Measurements from ENCODE around the gene KRTAP5-4.
"Not testable (repeated sequence)": the region's sequence is repeated elsewhere in the genome, so short reads cannot be mapped to it uniquely, and the experiment has no call there.

Gene KRTAP5-4

GRCh38 chr11:1598406-1598805 lies 23.5 kb downstream of the KRTAP5-4 start:
- not testable (repeated sequence) for DNase-seq

- no peak for DNase-seq
Observed at GRCh38 chr11:1597994-1598380, 24.0 kb downstream of the KRTAP5-4 start, which contains the start of gene KRTAP5-2. TSS of gene KRTAP5-2 (minus strand) at chr11:1598294. CDS start at chr11:1598250, 44 bp downstream.

GRCh38 chr11:1597331-1597993 lies 24.5 kb downstream of the KRTAP5-4 start:
- DNase-seq = peak; percentile 41

DNA sequence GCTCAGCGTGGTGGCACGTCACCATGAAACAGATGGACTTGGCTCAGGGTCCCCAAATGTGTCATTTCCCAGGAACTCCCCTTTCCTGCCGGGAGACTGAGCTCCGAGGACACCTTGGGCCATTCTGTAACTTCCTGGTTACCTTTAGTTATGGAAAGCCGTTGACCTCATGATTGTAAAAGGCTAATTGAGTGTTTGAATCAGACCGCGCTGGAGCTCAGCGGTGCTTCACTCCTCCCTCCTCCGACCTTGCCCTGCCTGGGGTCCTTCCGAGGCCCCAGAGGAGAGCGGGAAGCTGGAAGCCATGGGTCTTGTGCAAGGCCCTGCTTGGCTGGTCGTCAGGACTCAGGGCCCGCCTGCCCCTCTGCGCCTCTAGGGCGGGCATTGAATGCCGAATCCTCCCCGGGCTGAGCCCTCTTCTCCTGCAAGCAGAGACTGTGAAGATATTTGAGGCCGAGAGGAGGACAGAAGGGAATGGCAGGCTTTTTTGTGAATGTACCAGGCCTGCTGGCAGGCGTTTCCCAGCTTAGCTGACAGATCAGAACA lies 25.3 kb downstream of the KRTAP5-4 start:
- not testable (repeated sequence) for DNase-seq

DNA sequence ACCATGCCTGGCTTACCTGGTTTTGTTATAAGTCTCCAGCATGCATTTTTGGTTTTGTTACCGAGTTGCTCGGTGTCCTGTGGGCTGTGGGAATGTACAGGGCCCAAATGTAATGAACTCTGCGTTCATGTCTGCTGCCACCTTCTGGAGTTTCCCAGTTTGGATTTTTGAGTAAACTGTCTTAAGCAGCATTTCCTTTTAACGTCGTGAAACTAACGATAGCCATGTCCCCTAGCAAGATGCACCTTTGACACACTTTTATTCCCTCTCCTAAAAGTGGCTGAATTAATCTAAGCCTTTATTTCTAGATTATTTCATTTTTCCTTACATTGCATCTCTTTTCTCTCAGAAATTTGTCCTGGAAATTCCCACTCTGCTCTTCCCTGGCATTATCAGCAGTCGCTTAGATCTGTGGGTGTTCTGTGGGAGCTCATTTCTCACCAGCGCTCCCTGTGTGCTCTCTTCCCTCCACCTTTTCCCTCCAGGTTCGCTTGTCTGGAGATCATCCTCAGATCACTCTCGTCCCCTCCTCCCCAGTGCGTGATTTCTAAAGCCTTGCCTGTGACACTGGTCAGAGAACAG lies 25.9 kb downstream of the KRTAP5-4 start:
- not testable (repeated sequence) for DNase-seq

- DNase-seq = no peak
Observed at GRCh38 chr11:1592628-1593027, 29.3 kb downstream of the KRTAP5-4 start.

DNA sequence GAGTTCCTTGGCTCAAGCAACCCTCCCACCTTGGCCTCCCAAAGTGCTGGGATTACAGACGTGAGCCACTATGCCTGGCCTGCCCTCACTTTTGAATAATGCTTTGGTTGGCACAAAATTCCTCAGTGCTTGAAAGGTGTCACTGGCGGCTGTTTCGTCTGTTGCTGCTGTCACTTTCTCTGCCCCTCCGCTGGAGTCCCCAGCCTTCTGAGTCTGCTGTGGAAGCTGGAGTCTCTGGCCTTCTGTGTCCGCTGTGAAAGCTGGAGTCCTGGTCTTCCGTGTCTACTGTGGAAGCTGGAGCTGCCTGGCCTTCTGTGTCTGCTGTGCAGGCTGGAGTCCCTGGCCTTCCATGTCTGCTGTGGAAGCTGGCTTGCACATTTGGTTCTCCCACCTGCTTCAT lies 31.9 kb downstream of the KRTAP5-4 start:
- no peak for DNase-seq

DNA sequence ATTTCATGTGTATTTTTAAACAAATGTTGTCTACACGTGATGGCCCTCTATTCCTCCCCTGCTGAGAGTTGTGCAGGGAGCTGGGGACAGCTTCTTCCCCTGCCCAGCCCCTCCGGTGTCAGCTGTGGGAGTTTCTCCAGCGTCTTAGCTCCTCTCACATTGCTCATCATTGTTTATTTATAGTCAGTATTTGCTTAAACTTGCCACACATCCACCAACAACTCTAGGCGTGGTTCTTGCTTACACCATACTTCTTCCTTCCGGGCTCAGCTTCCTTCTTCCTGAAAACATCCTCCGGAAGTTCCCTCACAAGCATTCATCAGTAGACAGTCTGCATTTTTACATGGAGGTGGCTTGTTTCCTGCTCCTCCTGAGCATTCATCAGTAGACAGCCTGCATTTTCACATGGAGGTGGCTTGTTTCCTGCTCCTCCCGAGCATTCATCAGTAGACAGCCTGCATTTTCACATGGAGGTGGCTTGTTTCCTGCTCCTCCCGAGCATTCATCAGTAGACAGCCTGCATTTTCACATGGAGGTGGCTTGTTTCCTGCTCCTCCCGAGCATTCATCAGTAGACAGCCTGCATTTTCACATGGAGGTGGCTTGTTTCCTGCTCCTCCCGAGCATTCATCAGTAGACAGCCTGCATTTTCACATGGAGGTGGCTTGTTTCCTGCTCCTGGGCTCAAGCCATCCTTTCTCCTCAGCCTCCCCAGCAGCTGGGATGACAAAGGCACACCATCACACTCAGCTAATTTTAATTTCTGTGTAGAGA lies 32.6 kb downstream of the KRTAP5-4 start:
- DNase-seq = not testable (repeated sequence)

DNA sequence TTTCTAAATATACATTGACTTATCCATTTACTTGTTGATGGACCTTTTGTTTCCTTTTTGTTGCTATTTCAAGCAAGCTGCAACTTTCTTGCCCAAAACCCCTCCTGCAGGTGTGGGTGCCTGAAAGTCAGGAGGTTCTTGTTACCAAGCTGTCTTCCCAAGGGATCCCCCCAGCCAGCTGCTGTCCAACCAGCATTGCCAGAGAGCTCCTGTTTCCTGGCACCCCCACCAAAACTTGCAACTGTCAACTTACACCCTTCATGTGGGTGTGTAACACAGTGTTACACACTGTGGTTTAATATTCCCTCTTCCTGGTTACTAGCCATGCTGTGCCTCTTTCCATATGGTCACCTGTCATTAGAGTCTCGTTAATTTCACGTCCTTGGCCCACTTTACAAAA lies 35.2 kb downstream of the KRTAP5-4 start:
- DNase-seq = no peak

GRCh38 chr11:1584661-1585370 lies 37.1 kb downstream of the KRTAP5-4 start, which contains the start of gene KRTAP5-1:
TSS of gene KRTAP5-1 (minus strand) at chr11:1585283. CDS start at chr11:1585249, 34 bp downstream.
- DNase-seq = not testable (repeated sequence)

DNA sequence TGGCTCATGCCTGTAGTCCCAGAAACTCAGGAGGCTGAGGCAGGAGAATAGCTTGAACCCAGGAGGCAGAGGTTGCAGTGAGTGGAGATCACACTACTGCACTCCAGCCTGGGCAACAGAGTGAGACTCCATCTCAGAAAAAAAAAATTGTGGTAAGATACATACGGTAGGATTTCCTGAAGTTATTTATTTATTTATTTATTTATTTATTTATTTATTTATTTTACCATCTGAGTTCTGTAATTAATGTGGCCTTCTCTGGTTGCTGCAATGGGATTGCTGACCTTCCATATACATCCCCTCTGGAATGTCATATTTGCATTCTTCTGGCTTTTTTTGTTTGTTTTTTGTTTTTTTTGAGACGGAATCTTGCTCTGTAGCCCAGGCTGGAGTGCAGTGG lies 39.0 kb downstream of the KRTAP5-4 start:
- not testable (repeated sequence) for DNase-seq

DNA sequence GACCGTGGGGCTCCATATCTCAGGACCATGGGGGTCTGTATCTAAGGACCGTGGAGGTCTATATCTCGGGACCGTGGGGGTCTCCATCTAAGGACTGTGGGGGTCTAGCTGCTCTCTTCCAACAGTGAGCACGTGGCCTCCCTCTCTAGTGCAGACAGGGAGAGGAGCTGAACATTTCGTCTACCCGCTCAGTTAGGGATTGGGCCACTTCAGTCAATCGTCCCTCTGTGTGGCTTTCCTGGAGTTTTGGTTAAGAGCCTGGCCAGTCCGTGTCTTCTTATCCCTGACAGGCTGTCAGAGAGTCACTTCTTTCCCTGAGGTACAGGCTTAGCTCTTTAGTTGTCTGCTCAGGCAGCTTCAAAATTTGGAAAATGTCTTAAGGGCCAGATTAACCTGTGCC lies 40.0 kb downstream of the KRTAP5-4 start:
- no peak for DNase-seq

DNA sequence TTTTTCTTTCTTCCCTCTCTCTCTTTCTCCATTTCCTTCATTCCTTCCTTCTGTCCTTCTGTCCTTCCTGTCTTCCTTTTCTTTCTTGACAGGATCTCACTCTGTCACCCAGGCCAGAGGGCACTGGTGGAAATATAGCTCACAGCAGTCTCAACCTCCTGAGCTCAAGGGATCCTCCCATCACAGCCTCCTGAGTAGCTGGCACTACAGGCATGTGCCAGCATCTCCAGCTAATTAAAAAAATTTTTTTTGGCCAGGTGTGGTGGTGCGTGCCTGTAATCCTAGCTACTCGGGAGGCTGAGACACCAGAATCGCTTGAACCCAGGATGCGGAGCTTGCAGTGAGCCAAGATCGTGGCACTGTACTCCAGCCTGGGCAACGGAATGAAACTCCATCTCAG lies 45.1 kb downstream of the KRTAP5-4 start:
- no peak for DNase-seq

DNA sequence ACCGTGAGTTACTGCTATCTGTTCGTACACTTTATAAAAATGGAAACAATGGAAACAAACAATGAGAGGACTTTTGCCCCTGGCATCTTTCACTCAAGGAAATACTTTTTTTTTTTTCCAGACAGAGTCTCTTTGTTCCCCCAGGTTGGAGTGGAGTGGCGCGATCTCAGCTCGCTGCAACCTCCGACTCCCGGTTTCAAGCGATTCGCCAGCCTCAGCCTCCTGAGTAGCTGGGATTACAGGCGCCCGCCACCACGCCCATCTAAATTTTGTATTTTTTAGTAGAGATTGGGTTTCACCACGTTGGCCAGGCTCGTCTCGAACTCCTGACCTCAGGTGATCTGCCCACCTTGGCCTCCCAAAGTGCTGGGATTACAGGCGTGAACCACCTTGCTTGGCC lies 46.2 kb downstream of the KRTAP5-4 start:
- not testable (repeated sequence) for DNase-seq

DNA sequence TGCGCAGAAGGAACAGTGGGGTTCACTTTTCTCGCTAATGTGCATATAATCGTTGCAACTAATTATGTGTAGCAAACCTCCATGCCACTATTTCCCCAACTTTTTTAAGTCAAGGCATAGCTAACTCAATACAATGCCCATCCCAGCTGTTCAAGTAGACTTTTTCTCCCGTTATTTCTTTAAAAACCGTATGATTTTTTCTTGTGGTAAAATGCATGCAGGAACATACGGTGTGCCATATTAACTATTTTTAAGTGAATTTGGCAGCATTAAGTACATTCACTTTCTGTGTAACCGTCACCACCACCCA lies 47.0 kb downstream of the KRTAP5-4 start:
- no peak for DNase-seq

DNA sequence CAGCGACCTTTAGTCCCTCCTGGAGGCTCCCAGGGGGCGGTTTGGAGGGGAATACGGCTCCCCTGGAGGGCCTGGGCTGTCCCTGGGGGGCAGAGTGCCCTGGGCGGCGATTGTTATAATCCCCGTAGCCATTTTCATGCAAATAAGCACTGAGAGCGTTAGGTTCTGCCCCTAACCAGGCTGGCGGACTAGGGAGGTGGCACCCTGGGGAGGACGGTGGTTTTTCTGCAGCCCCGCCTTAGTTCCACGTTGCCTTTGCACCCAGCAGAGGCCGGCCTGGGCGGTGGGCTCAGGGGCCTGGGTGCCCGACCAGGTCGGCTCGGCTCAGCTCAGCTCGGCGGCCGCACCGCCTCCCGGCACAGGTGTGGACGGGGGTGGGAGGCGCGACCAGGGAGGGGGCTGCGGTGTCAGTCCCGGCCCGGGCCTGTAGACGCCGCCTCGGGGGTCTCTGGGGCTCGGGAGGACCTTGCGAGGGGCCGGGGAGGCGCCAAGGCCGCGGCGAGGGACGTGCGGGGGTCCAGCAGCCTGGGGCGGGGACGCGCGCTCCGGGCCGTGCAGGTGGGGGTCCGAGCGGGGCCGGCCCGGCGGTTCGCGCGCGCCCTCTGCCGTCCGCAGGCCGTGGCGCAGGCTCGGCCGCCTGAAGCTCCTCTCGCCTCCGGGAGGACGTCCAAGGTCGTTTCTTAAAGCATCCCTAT lies 47.6 kb downstream of the KRTAP5-4 start:
- DNase-seq = no peak

GRCh38 chr11:1573903-1574237 lies 48.1 kb downstream of the KRTAP5-4 start:
- no peak for DNase-seq

GRCh38 chr11:1573077-1573902 lies 48.6 kb downstream of the KRTAP5-4 start:
- no peak for DNase-seq

DNA sequence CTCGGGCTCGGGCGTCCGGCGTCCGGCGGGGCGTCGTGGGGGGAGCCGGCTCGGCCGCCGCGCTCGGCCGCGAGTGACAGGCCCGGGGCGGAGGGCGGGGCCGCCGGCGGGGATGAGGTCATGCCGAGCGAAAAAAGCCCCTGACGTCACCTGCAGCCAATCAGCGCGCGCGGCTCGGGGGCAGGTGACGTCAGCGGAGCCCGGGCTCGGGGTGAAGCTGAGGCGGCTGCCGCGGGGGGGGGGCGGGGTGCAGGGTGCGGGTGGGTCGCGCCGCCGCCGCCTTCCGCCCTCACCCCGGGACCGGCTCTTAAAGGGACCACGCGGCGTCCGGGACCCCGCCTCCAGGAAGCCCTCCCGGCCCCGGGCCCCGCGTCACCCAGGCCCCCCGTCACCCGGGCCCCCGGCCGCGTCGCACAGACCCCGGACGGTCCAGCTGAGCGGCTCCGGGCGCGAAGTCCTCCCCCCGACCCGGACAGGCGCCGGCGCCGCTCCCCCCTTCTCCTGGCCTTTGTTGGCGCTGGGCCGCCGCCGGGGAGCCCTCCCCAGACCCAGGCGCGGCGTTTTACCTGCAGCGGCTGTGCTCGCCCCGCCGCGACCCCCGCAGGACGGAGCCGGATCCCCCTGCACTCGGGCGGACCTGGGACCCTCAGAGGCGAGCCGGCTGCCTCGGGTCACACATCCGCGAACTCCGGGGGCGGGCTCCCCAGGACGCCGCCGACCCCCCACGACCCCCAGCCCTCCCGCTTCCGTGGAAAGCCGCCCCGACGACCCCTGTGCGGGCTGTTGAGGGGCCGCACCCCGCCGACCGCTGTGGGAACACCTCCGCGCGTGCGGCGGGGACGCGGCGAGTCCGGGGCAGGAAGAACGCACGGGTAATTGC lies 49.5 kb downstream of the KRTAP5-4 start, which contains the start of gene DUSP8:
Gene DUSP8, minus strand, starts transcription at position 75 of the 880 bp plus-strand sequence. CDS start 6,445 bp downstream, outside the sequence.
- peak; percentile 91 for DNase-seq

DNA sequence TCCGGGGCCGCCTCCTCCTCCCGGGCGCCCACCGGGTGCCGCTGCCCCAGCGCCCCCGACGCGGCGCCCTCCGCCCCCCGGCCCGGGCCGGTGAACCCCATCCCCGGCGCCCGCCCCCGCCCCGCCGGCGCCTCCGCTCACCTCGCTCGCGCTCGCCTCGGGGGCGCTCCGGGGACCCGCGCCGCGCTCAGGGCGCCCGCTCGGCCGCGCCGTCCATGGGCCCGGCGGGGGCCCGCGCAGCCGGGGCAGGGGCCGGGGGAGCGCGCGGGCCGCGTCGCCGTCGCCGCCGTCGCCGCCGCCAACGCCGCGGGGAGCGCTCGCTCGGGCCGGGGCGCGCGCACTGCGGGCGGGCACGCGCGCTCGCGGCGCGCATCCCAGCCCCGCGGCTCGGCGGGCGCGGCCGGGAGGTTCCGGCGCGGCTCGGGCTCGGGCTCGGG lies 50.2 kb downstream of the KRTAP5-4 start:
- DNase-seq = no peak
